RWPE2 (cell line): Measurements from ENCODE around the gene CACNA1B.
A peak's percentile ranks its signal among the peaks of the same experiment; 100 is the strongest.
"Not testable (repeated sequence)": the region's sequence is repeated elsewhere in the genome, so short reads cannot be mapped to it uniquely, and the experiment has no call there.

ENCODE experiments used
- ATAC-seq: fragments of 200-7000 bp; cut with Tn5 transposase; 3 replicates; pipeline ENCODE4 v1.9.1; 2021; ENCODE audit warnings: low read depth
- DNase-seq: peaks from one replicate; pipeline ENCODE4 v3.0.0-alpha.2; 2020; ENCODE audit warnings: low spot score
- H3K27ac ChIP-seq: fragments of 450-650 bp; 2 replicates; pipeline ENCODE4 v1.5.1; 2017; ENCODE audit warnings: mild to moderate bottlenecking; ENCODE audit not compliant: poor library complexity, severe bottlenecking
- H3K27me3 ChIP-seq: fragments of 250-450 bp; sonication (Bioruptor Pico); 2 replicates; pipeline ENCODE4 v1.5.1; 2021; ENCODE audit warnings: mild to moderate bottlenecking, moderate library complexity; ENCODE audit not compliant: insufficient read depth, poor library complexity, severe bottlenecking
- H3K36me3 ChIP-seq: fragments of 250-450 bp; sonication (Bioruptor Pico); 2 replicates; pipeline ENCODE4 v1.5.1; 2020; ENCODE audit warnings: low read depth, mild to moderate bottlenecking, moderate library complexity
- H3K4me1 ChIP-seq: fragments of 250-450 bp; sonication (Bioruptor Pico); 2 replicates; pipeline ENCODE4 v1.5.1; 2021; ENCODE audit warnings: mild to moderate bottlenecking, moderate library complexity; ENCODE audit not compliant: insufficient read depth, poor library complexity, severe bottlenecking
- H3K4me3 ChIP-seq: fragments of 250-450 bp; sonication (Bioruptor Pico); 2 replicates; pipeline ENCODE4 v1.5.1; 2021; ENCODE audit warnings: mild to moderate bottlenecking, moderate library complexity; ENCODE audit not compliant: severe bottlenecking
- H3K9me3 ChIP-seq: fragments of 250-450 bp; sonication (Bioruptor Pico); 2 replicates; pipeline ENCODE4 v1.5.1; 2021; ENCODE audit warnings: mild to moderate bottlenecking, moderate library complexity; ENCODE audit not compliant: severe bottlenecking
- CTCF ChIP-seq: fragments of 450-650 bp; IDR thresholded peaks from one replicate; pipeline ENCODE4 v1.5.1; 2017; ENCODE audit warnings: mild to moderate bottlenecking, moderate library complexity; ENCODE audit not compliant: poor library complexity, severe bottlenecking

CACNA1B gene

GRCh38 chr9:138078846-138079245 lies 201.3 kb downstream of the CACNA1B start:
- Histone ChIP-seq H3K4me1 (no peaks in the 10 kb centered on the region), H3K27ac (no peak overlapping the region), H3K9me3 (no peaks in the 10 kb centered on the region), H3K36me3 (no peaks in the 10 kb centered on the region), H3K27me3 (peaks cover 4% of the 10 kb centered on the region), H3K4me3 (no peak overlapping the region)
- no peak for ATAC-seq
- no peak for DNase-seq
- TF ChIP-seq CTCF, result no peak

- DNase-seq (peak; percentile 6), ATAC-seq (no peak)
- H3K27ac ChIP-seq, result no peak overlapping the region
- no peak overlapping the region for H3K4me3 ChIP-seq
- no peaks in the 10 kb centered on the region for H3K36me3 ChIP-seq
- H3K4me1 ChIP-seq, result no peaks in the 10 kb centered on the region
- peaks cover 5% of the 10 kb centered on the region for H3K9me3 ChIP-seq
- no peak for TF ChIP-seq CTCF
- peaks cover 4% of the 10 kb centered on the region for H3K27me3 ChIP-seq
Observed at GRCh38 chr9:138080979-138081378, 203.4 kb downstream of the CACNA1B start.

GRCh38 chr9:138082918-138083636 lies 205.5 kb downstream of the CACNA1B start:
- Histone ChIP-seq H3K27me3 (peaks cover 4% of the 10 kb centered on the region), H3K4me3 (no peak overlapping the region), H3K9me3 (peaks cover 5% of the 10 kb centered on the region), H3K36me3 (no peaks in the 10 kb centered on the region), H3K4me1 (no peaks in the 10 kb centered on the region), H3K27ac (no peak overlapping the region)
- DNase-seq, result no peak
- no peak for TF ChIP-seq CTCF
- ATAC-seq, result no peak

- Histone ChIP-seq H3K27ac (no peak overlapping the region), H3K36me3 (no peaks in the 10 kb centered on the region), H3K9me3 (peaks cover 5% of the 10 kb centered on the region), H3K27me3 (peaks cover 4% of the 10 kb centered on the region), H3K4me3 (no peak overlapping the region), H3K4me1 (no peaks in the 10 kb centered on the region)
- no peak for ATAC-seq
- no peak for DNase-seq
- no peak for TF ChIP-seq CTCF
Observed at GRCh38 chr9:138083873-138084272, 206.3 kb downstream of the CACNA1B start.

- Histone ChIP-seq H3K27ac (no peak overlapping the region), H3K36me3 (no peaks in the 10 kb centered on the region), H3K4me1 (no peaks in the 10 kb centered on the region), H3K9me3 (peaks cover 5% of the 10 kb centered on the region), H3K4me3 (no peak overlapping the region), H3K27me3 (peaks cover 4% of the 10 kb centered on the region)
- no peak for TF ChIP-seq CTCF
- no peak for DNase-seq
- no peak for ATAC-seq
Observed at GRCh38 chr9:138085568-138085967, 208.0 kb downstream of the CACNA1B start.

GRCh38 chr9:138092057-138092456 lies 214.5 kb downstream of the CACNA1B start:
- not testable (repeated sequence) for H3K4me3 ChIP-seq, H3K27ac ChIP-seq, H3K36me3 ChIP-seq, ATAC-seq, H3K4me1 ChIP-seq, DNase-seq, H3K9me3 ChIP-seq, H3K27me3 ChIP-seq
